Suprapubic skin (tissue), 4 donors: ENCODE results near the gene ADAP1. TPM values are rescaled to one million over a fixed set of nuclear protein-coding genes. Genes with fewer than 3 reads are reported as not detected.

Experiments used
- DNase-seq, 2 donors: peaks; one replicate each; pipeline ENCODE4 v3.0.0-alpha.2; 2019; ENCODE audit warnings: low spot score in 2 of 2
- H3K27ac ChIP-seq: fragments of 200-600 bp; sonication (generic); one replicate; pipeline ENCODE4 v1.5.1; 2019
- H3K27me3 ChIP-seq: fragments of 200-600 bp; sonication (generic); one replicate; pipeline ENCODE4 v1.5.1; 2019
- H3K36me3 ChIP-seq: fragments of 200-600 bp; sonication (generic); one replicate; pipeline ENCODE4 v1.5.1; 2019
- H3K4me1 ChIP-seq: fragments of 200-600 bp; sonication (generic); one replicate; pipeline ENCODE4 v1.5.1; 2019
- H3K4me3 ChIP-seq: fragments of 200-600 bp; sonication (generic); one replicate; pipeline ENCODE4 v1.5.1; 2019; ENCODE audit warnings: mild to moderate bottlenecking
- H3K9me3 ChIP-seq: fragments of 200-600 bp; sonication (generic); one replicate; pipeline ENCODE4 v1.5.1; 2019
- CTCF ChIP-seq, 2 donors: fragments of 200-600 bp in 1 of 2; fragments of 450-650 bp in 1 of 2; sonication (generic) in 1 of 2; IDR thresholded peaks; one replicate each; pipeline ENCODE4 v1.5.1; 2016 to 2019; ENCODE audit warnings: antibody characterized with exemption in 2 of 2, mild to moderate bottlenecking in 1 of 2, moderate library complexity in 1 of 2
- EP300 ChIP-seq: sonication (generic); formaldehyde crosslinking; IDR thresholded peaks from one replicate; pipeline ENCODE4 v1.6.1; 2017; ENCODE audit warnings: antibody characterized with exemption
- POLR2A ChIP-seq, 2 donors: fragments of 450-650 bp; IDR thresholded peaks; one replicate each; pipeline ENCODE4 v1.6.1; 2017; ENCODE audit warnings: antibody characterized with exemption in 2 of 2, mild to moderate bottlenecking in 2 of 2, moderate library complexity in 2 of 2
- POLR2AphosphoS5 ChIP-seq, 3 donors: sonication (generic); formaldehyde crosslinking; IDR thresholded peaks; one replicate each; pipeline ENCODE4 v1.6.1; 2017; ENCODE audit warnings: antibody characterized with exemption in 3 of 3
- WGBS: methylation state at CpG from one replicate; pipeline ENCODE4 v1.1.5; 2018; 5-methylcytosine and 5-hydroxymethylcytosine counted together
- total RNA-seq, 4 donors: library from RNA; depleted of rRNA; stranded (reverse); fragments of >200 nt; gene quantifications; one replicate each; pipeline ENCODE4 v1.1.0, GENCODE V29; 2016

Gene ADAP1
- total RNA-seq, 4 donors from 2014 or later = 4.1 to 9.1 (median 6.3) TPM

- H3K27ac ChIP-seq = no peak overlapping the region
- peaks cover 62% of the 10 kb centered on the region for H3K36me3 ChIP-seq
- 88% methylated on average over 6 of the region's 6 CpGs for WGBS
- H3K4me1 ChIP-seq = peaks cover 34% of the 10 kb centered on the region
- DNase-seq = no peak
- no peaks in the 10 kb centered on the region for H3K9me3 ChIP-seq
- no peak overlapping the region for H3K4me3 ChIP-seq
- TF ChIP-seq CTCF (IDR thresholded peaks at IDR 0.05) = no peak
- no peak for TF ChIP-seq POLR2AphosphoS5 (IDR thresholded peaks at IDR 0.05)
- no peak for TF ChIP-seq EP300
- no peak for TF ChIP-seq POLR2A (IDR thresholded peaks at IDR 0.05)
- H3K27me3 ChIP-seq = no peaks in the 10 kb centered on the region
Measured at GRCh38 chr7:970744-971143, 16.3 kb upstream of the ADAP1 start.

GRCh38 chr7:969403-969802 lies 14.9 kb upstream of the ADAP1 start:
- H3K27ac ChIP-seq = no peak overlapping the region
- TF ChIP-seq EP300 (no peak), POLR2A (IDR thresholded peaks at IDR 0.05) (no peak), POLR2AphosphoS5 (IDR thresholded peaks at IDR 0.05) (no peak), CTCF (IDR thresholded peaks at IDR 0.05) (no peak)
- H3K27me3 ChIP-seq = no peaks in the 10 kb centered on the region
- WGBS = 88% methylated on average over 10 of the region's 11 CpGs
- H3K4me3 ChIP-seq = no peak overlapping the region
- H3K36me3 ChIP-seq = peaks cover 62% of the 10 kb centered on the region
- no peaks in the 10 kb centered on the region for H3K9me3 ChIP-seq
- no peak for DNase-seq
- H3K4me1 ChIP-seq = peaks cover 40% of the 10 kb centered on the region

GRCh38 chr7:968205-969105 lies 14.0 kb upstream of the ADAP1 start:
- peaks cover 62% of the 10 kb centered on the region for H3K36me3 ChIP-seq
- peaks cover 40% of the 10 kb centered on the region for H3K4me1 ChIP-seq
- no peaks in the 10 kb centered on the region for H3K27me3 ChIP-seq
- TF ChIP-seq CTCF (IDR thresholded peaks at IDR 0.05) (no peak), EP300 (no peak), POLR2AphosphoS5 (IDR thresholded peaks at IDR 0.05) (no peak), POLR2A (IDR thresholded peaks at IDR 0.05) (no peak)
- 80% methylated on average over 11 of the region's 24 CpGs for WGBS
- no peak for DNase-seq
- no peak overlapping the region for H3K27ac ChIP-seq
- no peak overlapping the region for H3K4me3 ChIP-seq
- H3K9me3 ChIP-seq = no peaks in the 10 kb centered on the region

- H3K27ac ChIP-seq = no peak overlapping the region
- 92% methylated on average over 39 of the region's 39 CpGs for WGBS
- H3K4me1 ChIP-seq = peaks cover 39% of the 10 kb centered on the region
- no peak for DNase-seq
- no peak overlapping the region for H3K4me3 ChIP-seq
- peaks cover 5% of the 10 kb centered on the region for H3K27me3 ChIP-seq
- TF ChIP-seq CTCF (IDR thresholded peaks at IDR 0.05) (no peak), POLR2A (IDR thresholded peaks at IDR 0.05) (no peak), EP300 (no peak), POLR2AphosphoS5 (IDR thresholded peaks at IDR 0.05) (no peak)
- peaks cover 56% of the 10 kb centered on the region for H3K36me3 ChIP-seq
- no peaks in the 10 kb centered on the region for H3K9me3 ChIP-seq
Measured at GRCh38 chr7:967361-968082, 13.0 kb upstream of the ADAP1 start.
